ENCODE data around the gene SLC10A3.

SLC10A3 gene

GRCh38 chrX:154495472-154495922 is 5.1 kb upstream of the SLC10A3 start:
- DNase-seq, result no peak
- no peak overlapping the region for H3K4me3 ChIP-seq (ENCODE audit: low read depth, low read length)
- no peaks in the 10 kb centered on the region for H3K27me3 ChIP-seq (replicated peaks)
- in situ Hi-C loops (cut with HindIII; ENCODE audit: low pct_ligation_motif_present, low sequenced_read_pairs), result no loop called here
- H3K27ac ChIP-seq, result no peak overlapping the region
- no peaks in the 10 kb centered on the region for H3K36me3 ChIP-seq (replicated peaks)
- TF ChIP-seq, protein P1, sequence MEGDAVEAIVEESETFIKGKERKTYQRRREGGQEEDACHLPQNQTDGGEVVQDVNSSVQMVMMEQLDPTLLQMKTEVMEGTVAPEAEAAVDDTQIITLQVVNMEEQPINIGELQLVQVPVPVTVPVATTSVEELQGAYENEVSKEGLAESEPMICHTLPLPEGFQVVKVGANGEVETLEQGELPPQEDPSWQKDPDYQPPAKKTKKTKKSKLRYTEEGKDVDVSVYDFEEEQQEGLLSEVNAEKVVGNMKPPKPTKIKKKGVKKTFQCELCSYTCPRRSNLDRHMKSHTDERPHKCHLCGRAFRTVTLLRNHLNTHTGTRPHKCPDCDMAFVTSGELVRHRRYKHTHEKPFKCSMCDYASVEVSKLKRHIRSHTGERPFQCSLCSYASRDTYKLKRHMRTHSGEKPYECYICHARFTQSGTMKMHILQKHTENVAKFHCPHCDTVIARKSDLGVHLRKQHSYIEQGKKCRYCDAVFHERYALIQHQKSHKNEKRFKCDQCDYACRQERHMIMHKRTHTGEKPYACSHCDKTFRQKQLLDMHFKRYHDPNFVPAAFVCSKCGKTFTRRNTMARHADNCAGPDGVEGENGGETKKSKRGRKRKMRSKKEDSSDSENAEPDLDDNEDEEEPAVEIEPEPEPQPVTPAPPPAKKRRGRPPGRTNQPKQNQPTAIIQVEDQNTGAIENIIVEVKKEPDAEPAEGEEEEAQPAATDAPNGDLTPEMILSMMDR (IDR thresholded peaks at IDR 0.05; ENCODE audit: low read depth, low read length, missing control alignments), result no peak

- Histone ChIP-seq H3K27me3 (replicated peaks) (no peaks in the 10 kb centered on the region), H3K27ac (no peak overlapping the region), H3K36me3 (replicated peaks) (no peaks in the 10 kb centered on the region), H3K4me3 (ENCODE audit: low read depth, low read length) (no peak overlapping the region)
- in situ Hi-C loops (cut with HindIII; ENCODE audit: low pct_ligation_motif_present, low sequenced_read_pairs), result no loop called here
- TF ChIP-seq, protein P1 (IDR thresholded peaks at IDR 0.05; ENCODE audit: low read depth, low read length, missing control alignments), result no peak
- no peak for DNase-seq
Observed at GRCh38 chrX:154494715-154495114, 4.3 kb upstream of the SLC10A3 start.

DNA sequence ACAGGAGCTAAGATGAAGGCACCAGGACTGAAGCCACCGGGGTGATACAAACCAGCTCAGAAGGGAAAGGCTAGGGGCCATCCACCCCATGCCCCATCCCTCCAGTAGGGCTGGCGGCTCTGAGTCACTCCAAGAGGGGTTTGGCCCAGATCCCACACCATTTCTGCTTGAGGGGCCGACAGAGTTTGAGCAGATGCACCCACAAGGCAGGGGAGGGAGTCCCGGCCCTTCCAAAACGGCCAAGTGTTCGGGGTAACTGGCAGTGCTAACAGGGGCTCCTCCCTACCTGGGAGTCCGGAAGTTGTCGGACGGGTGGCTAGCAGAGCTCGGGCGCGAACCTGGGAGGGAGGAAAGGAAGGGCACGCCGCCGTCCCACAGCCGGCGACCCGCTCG is 412 bp downstream of the SLC10A3 start:
- Histone ChIP-seq H3K4me3 (ENCODE audit: low read depth, low read length) (peak overlapping the region; percentile 58), H3K27ac (peak overlapping the region; percentile 52), H3K27me3 (replicated peaks) (no peaks in the 10 kb centered on the region), H3K36me3 (replicated peaks) (no peaks in the 10 kb centered on the region)
- TF ChIP-seq, protein P1 (IDR thresholded peaks at IDR 0.05; ENCODE audit: low read depth, low read length, missing control alignments), result no peak
- in situ Hi-C loops (cut with HindIII; ENCODE audit: low pct_ligation_motif_present, low sequenced_read_pairs), result no loop called here
- no peak for DNase-seq

DNA sequence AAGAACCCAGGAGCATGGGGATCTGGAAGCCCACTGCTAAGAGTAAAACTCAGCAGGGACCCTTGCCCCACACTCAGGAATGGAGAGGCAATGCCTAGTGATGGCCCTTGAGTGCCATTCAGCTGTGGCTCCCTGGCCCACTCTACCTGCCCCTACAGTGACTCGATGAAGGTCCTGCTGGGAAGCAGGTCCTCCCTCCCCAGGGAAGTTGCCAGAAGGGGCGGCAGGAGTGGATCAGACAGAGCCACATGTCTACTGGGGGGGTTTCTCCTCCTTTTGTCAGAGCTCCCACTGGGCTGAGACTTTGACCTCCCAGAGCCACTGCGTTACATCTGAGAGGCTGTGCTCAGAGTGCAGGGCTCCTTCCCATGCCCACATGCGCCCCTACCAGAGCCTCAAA is 1.2 kb downstream of the SLC10A3 start:
- TF ChIP-seq, protein P1 (IDR thresholded peaks at IDR 0.05; ENCODE audit: low read depth, low read length, missing control alignments), result no peak
- Histone ChIP-seq H3K27me3 (replicated peaks) (no peaks in the 10 kb centered on the region), H3K36me3 (replicated peaks) (no peaks in the 10 kb centered on the region), H3K27ac (no peak overlapping the region), H3K4me3 (ENCODE audit: low read depth, low read length) (no peak overlapping the region)
- DNase-seq, result no peak
- in situ Hi-C loops (cut with HindIII; ENCODE audit: low pct_ligation_motif_present, low sequenced_read_pairs), result no loop called here

GRCh38 chrX:154488336-154489075 is 1.9 kb downstream of the SLC10A3 start:
- Histone ChIP-seq H3K36me3 (replicated peaks) (no peaks in the 10 kb centered on the region), H3K27ac (no peak overlapping the region), H3K27me3 (replicated peaks) (no peaks in the 10 kb centered on the region), H3K4me3 (ENCODE audit: low read depth, low read length) (no peak overlapping the region)
- in situ Hi-C loops (cut with HindIII; ENCODE audit: low pct_ligation_motif_present, low sequenced_read_pairs), result no loop called here
- TF ChIP-seq, protein P1 (IDR thresholded peaks at IDR 0.05; ENCODE audit: low read depth, low read length, missing control alignments), result no peak
- DNase-seq, result no peak

Measured in brain microvascular endothelial cell (primary cell).